Neuronal stem cell (in vitro differentiated cells): ENCODE measurements around the gene AKT1S1.

Experiments
- DNase-seq: peaks from one replicate; pipeline ENCODE4 v3.0.0-alpha.2; 2013; ENCODE audit warnings: low spot score
- H2AFZ ChIP-seq: one replicate; pipeline ENCODE4 v1.6.1; 2013; ENCODE audit warnings: mild to moderate bottlenecking, low read length, inconsistent platforms
- H2AK5ac ChIP-seq: 2 replicates; pipeline ENCODE4 v1.6.1; 2013; ENCODE audit warnings: low read depth, mild to moderate bottlenecking, inconsistent platforms, low read length, moderate library complexity, mixed read lengths
- H2BK120ac ChIP-seq: 2 replicates; pipeline ENCODE4 v1.6.1; 2013; ENCODE audit warnings: low read depth, mild to moderate bottlenecking, inconsistent platforms, low read length, moderate library complexity, mixed read lengths
- H2BK12ac ChIP-seq: one replicate; pipeline ENCODE4 v1.6.1; 2013; ENCODE audit warnings: low read length, inconsistent platforms
- H2BK15ac ChIP-seq: 2 replicates; pipeline ENCODE4 v1.6.1; 2013; ENCODE audit warnings: mild to moderate bottlenecking, low read length, inconsistent platforms, mixed read lengths
- H2BK5ac ChIP-seq: one replicate; pipeline ENCODE4 v1.6.1; 2013; ENCODE audit warnings: inconsistent platforms, mild to moderate bottlenecking, low read length, moderate library complexity
- H3K14ac ChIP-seq: one replicate; pipeline ENCODE4 v1.6.1; 2013; ENCODE audit warnings: low read length, inconsistent platforms
- H3K18ac ChIP-seq: 2 replicates; pipeline ENCODE4 v1.6.1; 2013; ENCODE audit warnings: low read length, inconsistent platforms
- H3K23ac ChIP-seq: 2 replicates; pipeline ENCODE4 v1.6.1; 2013; ENCODE audit warnings: low read depth, mild to moderate bottlenecking, mixed read lengths, low read length, inconsistent platforms; ENCODE audit not compliant: poor library complexity
- H3K27ac ChIP-seq: replicated peaks from 3 replicates; pipeline ENCODE4 v1.5.1; 2013; ENCODE audit warnings: low read length, inconsistent platforms
- H3K27me3 ChIP-seq, 3 experiments: 2 replicates each; pipeline ENCODE4 v1.6.1; 2013; ENCODE audit warnings: low read length in 3 of 3, mild to moderate bottlenecking in 2 of 3, inconsistent platforms in 1 of 3, low read depth in 1 of 3, mixed read lengths in 1 of 3, moderate library complexity in 1 of 3; ENCODE audit not compliant: control insufficient read depth in 3 of 3, insufficient read depth in 3 of 3
- H3K36me3 ChIP-seq, 2 donors: replicated peaks in 1 of 2; 2 replicates each; pipeline ENCODE4 v1.6.1; 2013; ENCODE audit warnings: low read length in 2 of 2; ENCODE audit not compliant: control insufficient read depth in 2 of 2, insufficient read depth in 2 of 2
- H3K4ac ChIP-seq: 2 replicates; pipeline ENCODE4 v1.6.1; 2013; ENCODE audit warnings: inconsistent platforms, mild to moderate bottlenecking, low read length, moderate library complexity
- H3K4me1 ChIP-seq, 2 donors: 1 replicate in 1 of 2; 2 replicates in 1 of 2; pipeline ENCODE4 v1.6.1; 2013; ENCODE audit warnings: low read length in 2 of 2, low read depth in 1 of 2; ENCODE audit not compliant: control insufficient read depth in 2 of 2, insufficient read depth in 1 of 2
- H3K4me2 ChIP-seq: one replicate; pipeline ENCODE4 v1.6.1; 2013; ENCODE audit warnings: mild to moderate bottlenecking, low read length, inconsistent platforms; ENCODE audit not compliant: insufficient read depth, poor library complexity, severe bottlenecking
- H3K4me3 ChIP-seq, 2 donors: 2 replicates each; pipeline ENCODE4 v1.5.1; 2013; ENCODE audit warnings: low read length in 2 of 2, mild to moderate bottlenecking in 2 of 2, inconsistent platforms in 1 of 2, moderate library complexity in 1 of 2
- H3K79me1 ChIP-seq: one replicate; pipeline ENCODE4 v1.6.1; 2013; ENCODE audit warnings: low read depth, mild to moderate bottlenecking, inconsistent platforms, low read length, moderate library complexity
- H3K9ac ChIP-seq: one replicate; pipeline ENCODE4 v1.6.1; 2013; ENCODE audit warnings: mild to moderate bottlenecking, low read depth, low read length, inconsistent platforms; ENCODE audit not compliant: poor library complexity
- H3K9me3 ChIP-seq, 2 donors: replicated peaks in 1 of 2; 2 replicates each; pipeline versions ENCODE3 to v1.6.1; 2013; ENCODE audit warnings: low read length in 2 of 2, mild to moderate bottlenecking in 2 of 2, inconsistent platforms in 1 of 2, low read depth in 1 of 2, mixed read lengths in 1 of 2, moderate library complexity in 1 of 2; ENCODE audit not compliant: control insufficient read depth in 2 of 2, insufficient read depth in 1 of 2
- H4K8ac ChIP-seq: one replicate; pipeline ENCODE4 v1.6.1; 2013; ENCODE audit warnings: low read depth, mild to moderate bottlenecking, inconsistent platforms, low read length, moderate library complexity
- H4K91ac ChIP-seq: one replicate; pipeline ENCODE4 v1.6.1; 2013; ENCODE audit warnings: low read length, low read depth, mild to moderate bottlenecking, inconsistent platforms; ENCODE audit not compliant: poor library complexity
- WGBS, 2 donors: extraction: QIAGEN DNeasy Blood & Tissue Kit; methylation state at CpG; one replicate each; pipeline ENCODE4 v1.1.7; 2013; ENCODE audit warnings: missing lambda C conversion rate in 2 of 2, mixed read lengths in 1 of 2; ENCODE audit not compliant: insufficient read length in 2 of 2, insufficient replicate concordance in 1 of 2; ENCODE audit errors: extremely low coverage in 2 of 2; 5-methylcytosine and 5-hydroxymethylcytosine counted together

AKT1S1 gene

GRCh38 chr19:49829200-49829599, 48.0 kb downstream of the AKT1S1 start:
- H3K4me2 ChIP-seq, result no peak overlapping the region
- no peak overlapping the region for H3K23ac ChIP-seq
- H3K9ac ChIP-seq, result no peak overlapping the region
- H2BK120ac ChIP-seq, result no peak overlapping the region
- H3K14ac ChIP-seq, result no peak overlapping the region
- DNase-seq, result no peak
- H3K4ac ChIP-seq, result no peak overlapping the region
- H3K18ac ChIP-seq, result no peak overlapping the region
- H3K27me3 ChIP-seq, result no peaks in the 10 kb centered on the region
- no peak overlapping the region for H4K8ac ChIP-seq
- H2AFZ ChIP-seq, result no peak overlapping the region
- H2BK15ac ChIP-seq, result no peak overlapping the region
- no peak overlapping the region for H4K91ac ChIP-seq
- H3K9me3 ChIP-seq, result no peaks in the 10 kb centered on the region
- WGBS, 2 donors, result no CpG with 5 or more reads among the region's 8 CpGs
- no peak overlapping the region for H2BK5ac ChIP-seq
- peaks cover 26% of the 10 kb centered on the region for H3K79me1 ChIP-seq
- H2AK5ac ChIP-seq, result no peak overlapping the region
- H3K36me3 ChIP-seq, result peaks cover 47 to 89% of the 10 kb centered on the region in 2 donors
- H2BK12ac ChIP-seq, result no peak overlapping the region
- H3K4me3 ChIP-seq, result no peak overlapping the region
- no peaks in the 10 kb centered on the region for H3K4me1 ChIP-seq
- H3K27ac ChIP-seq, result no peak overlapping the region

- WGBS, 2 donors, result no CpG with 5 or more reads among the region's 14 CpGs
Measured at GRCh38 chr19:49827034-49827433, 50.1 kb downstream of the AKT1S1 start.

DNA sequence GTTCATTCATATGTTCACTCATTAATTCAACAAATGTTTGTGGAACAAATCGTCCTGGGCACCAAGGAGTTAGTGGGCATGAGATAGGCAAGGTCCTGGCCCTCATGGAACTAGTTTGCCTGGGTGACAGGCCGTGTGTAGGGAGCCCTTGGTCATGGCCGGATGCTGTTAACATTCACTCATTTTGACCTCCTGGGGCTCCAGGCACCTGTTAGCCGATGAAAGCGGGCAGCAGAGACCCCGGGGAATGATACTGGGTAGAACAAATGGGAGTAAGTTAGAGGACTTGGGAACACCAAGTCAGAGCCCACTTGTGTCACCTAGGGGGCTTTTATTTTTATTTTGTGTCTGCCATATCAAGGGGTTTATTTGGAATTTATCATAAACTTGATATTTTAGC, 52.5 kb downstream of the AKT1S1 start:
- H4K8ac ChIP-seq, result no peak overlapping the region
- H2BK5ac ChIP-seq, result no peak overlapping the region
- no peak overlapping the region for H3K23ac ChIP-seq
- H2AK5ac ChIP-seq, result no peak overlapping the region
- H3K9me3 ChIP-seq, result no peaks in the 10 kb centered on the region
- no peak overlapping the region for H2BK15ac ChIP-seq
- H3K14ac ChIP-seq, result no peak overlapping the region
- H3K36me3 ChIP-seq, result peaks cover 38 to 82% of the 10 kb centered on the region in 2 donors
- peaks cover 22% of the 10 kb centered on the region for H3K79me1 ChIP-seq
- no peak overlapping the region for H2AFZ ChIP-seq
- H3K4me1 ChIP-seq, result no peaks in the 10 kb centered on the region
- H3K18ac ChIP-seq, result no peak overlapping the region
- H3K4me3 ChIP-seq, result no peak overlapping the region
- H4K91ac ChIP-seq, result no peak overlapping the region
- H2BK12ac ChIP-seq, result no peak overlapping the region
- no peak overlapping the region for H3K4me2 ChIP-seq
- WGBS, 2 donors, result no CpG with 5 or more reads among the region's 6 CpGs
- H3K27ac ChIP-seq, result no peak overlapping the region
- H3K9ac ChIP-seq, result no peak overlapping the region
- no peaks in the 10 kb centered on the region for H3K27me3 ChIP-seq
- no peak overlapping the region for H3K4ac ChIP-seq
- H2BK120ac ChIP-seq, result no peak overlapping the region
- DNase-seq, result no peak

More at GRCh38 chr19:49827034-49827433, 50.1 kb downstream of the AKT1S1 start:
- Histone ChIP-seq H2BK120ac (no peak overlapping the region), H3K18ac (no peak overlapping the region), H3K4me3 (no peak overlapping the region), H3K23ac (no peak overlapping the region), H4K8ac (no peak overlapping the region), H3K9ac (no peak overlapping the region), H3K14ac (no peak overlapping the region), H2AK5ac (no peak overlapping the region), H3K27ac (no peak overlapping the region), H3K36me3 (peaks cover 40 to 87% of the 10 kb centered on the region in 2 donors), H2AFZ (no peak overlapping the region), H3K27me3 (no peaks in the 10 kb centered on the region), H3K9me3 (no peaks in the 10 kb centered on the region), H4K91ac (no peak overlapping the region), H2BK12ac (no peak overlapping the region), H3K4me2 (no peak overlapping the region), H3K4me1 (no peaks in the 10 kb centered on the region), H3K4ac (no peak overlapping the region), H2BK15ac (no peak overlapping the region), H3K79me1 (peaks cover 28% of the 10 kb centered on the region), H2BK5ac (no peak overlapping the region)
- no peak for DNase-seq

DNA sequence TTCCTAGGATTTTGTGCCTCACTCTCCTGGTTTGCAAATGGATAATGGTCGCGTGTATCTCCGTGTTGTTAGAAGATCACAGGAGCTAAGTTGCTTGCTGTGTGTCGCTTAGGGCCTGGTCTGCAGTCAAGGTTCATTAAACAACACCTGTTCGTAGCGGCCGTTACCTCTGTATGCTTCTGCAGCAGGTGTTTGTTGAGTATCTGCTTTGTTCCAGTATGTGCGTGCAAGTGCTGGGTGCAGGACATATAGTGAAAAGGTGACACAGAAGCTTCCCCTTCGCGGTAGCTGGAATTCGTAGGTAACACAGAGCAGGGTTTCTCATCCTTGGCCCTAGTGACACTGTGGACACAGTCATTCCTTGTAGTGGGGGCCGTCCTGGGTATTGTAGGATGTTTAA, 53.7 kb downstream of the AKT1S1 start:
- Histone ChIP-seq H3K27ac (no peak overlapping the region), H4K8ac (no peak overlapping the region), H3K18ac (no peak overlapping the region), H3K27me3 (no peaks in the 10 kb centered on the region), H2AK5ac (no peak overlapping the region), H3K36me3 (peaks cover 34 to 70% of the 10 kb centered on the region in 2 donors), H2BK15ac (no peak overlapping the region), H3K4ac (no peak overlapping the region), H2BK12ac (no peak overlapping the region), H3K23ac (no peak overlapping the region), H3K4me1 (peaks cover 2 to 7% of the 10 kb centered on the region in 2 donors), H3K79me1 (peaks cover 23% of the 10 kb centered on the region), H3K9me3 (no peaks in the 10 kb centered on the region), H2BK120ac (no peak overlapping the region), H2AFZ (no peak overlapping the region), H3K4me2 (no peak overlapping the region), H3K9ac (no peak overlapping the region), H3K4me3 (no peak overlapping the region), H4K91ac (no peak overlapping the region), H2BK5ac (no peak overlapping the region), H3K14ac (no peak overlapping the region)
- no peak for DNase-seq
- WGBS, 2 donors, result no CpG with 5 or more reads among the region's 12 CpGs
